Measurements from ENCODE around the gene EEFSEC. TPM values are rescaled to one million over a fixed set of nuclear protein-coding genes. Genes with fewer than 3 reads are reported as not detected.

The EEFSEC gene
- total RNA-seq, 2 donors from 2014 or later: 10.5 to 12.8 TPM

DNA sequence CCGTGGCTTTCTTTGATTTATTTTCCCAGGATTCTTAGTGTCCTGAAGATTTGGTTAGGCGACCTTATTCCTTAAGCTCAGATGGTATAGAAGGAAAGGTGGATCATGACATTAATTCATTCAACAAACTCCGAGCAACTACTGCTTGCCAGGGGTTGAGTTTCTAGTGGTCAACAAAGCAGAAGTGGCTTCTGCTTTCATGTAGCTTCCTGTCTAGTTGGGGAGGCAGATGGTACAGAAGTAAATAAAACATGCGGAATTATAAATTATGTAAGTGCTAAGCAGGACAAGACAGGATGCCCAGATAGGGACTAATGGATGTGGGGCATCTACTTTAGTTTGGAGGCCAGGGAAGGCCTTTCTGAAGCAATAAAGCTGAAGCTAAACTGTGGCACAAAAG is 15.6 kb downstream of the EEFSEC start:
- no peaks in the 10 kb centered on the region for H3K27me3 Mint-ChIP-seq

DNA sequence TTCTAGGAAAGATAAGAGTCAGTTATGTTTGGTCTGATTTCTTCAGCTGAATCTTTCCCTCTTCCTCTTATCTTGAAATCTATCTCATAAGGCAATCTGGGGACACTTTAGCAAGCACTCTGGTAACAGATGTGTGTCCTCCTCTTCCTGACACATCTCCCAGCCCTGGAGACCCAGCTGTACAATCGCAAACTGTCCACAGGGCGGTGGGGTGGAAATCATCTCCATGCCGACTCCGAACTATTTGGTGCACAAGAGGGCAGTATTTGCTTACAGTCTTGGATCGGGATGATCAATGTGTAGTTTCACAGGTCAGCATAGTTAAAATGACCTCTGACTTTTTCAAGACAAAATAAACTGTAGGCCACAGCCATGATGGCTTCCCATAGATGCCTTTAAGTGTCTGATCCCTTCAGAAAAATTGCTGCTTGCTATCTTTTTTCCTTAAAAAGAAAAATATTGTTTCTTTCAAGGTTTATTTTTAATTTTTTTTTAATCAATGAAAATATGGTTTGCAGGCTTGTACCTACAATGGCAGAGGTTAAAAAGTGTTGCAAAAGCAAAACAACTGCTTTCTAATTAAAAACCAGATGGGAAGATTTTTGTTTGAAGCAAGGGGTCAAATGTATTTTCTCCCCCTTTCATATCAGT is 17.7 kb downstream of the EEFSEC start:
- no peak overlapping the region for H3K27ac Mint-ChIP-seq
- H3K4me3 Mint-ChIP-seq: no peak overlapping the region
- no peaks in the 10 kb centered on the region for H3K9me3 Mint-ChIP-seq
- no peaks in the 10 kb centered on the region for H3K36me3 Mint-ChIP-seq (ENCODE audit: low read depth)
- H3K27me3 Mint-ChIP-seq: no peaks in the 10 kb centered on the region
- ATAC-seq (replicated peaks): no peak
- peaks cover 21% of the 10 kb centered on the region for H3K4me1 Mint-ChIP-seq

More for the DNA sequence above, 15.6 kb downstream of the EEFSEC start:
- Mint-ChIP-seq H3K9me3 (no peaks in the 10 kb centered on the region), H3K36me3 (ENCODE audit: low read depth) (no peaks in the 10 kb centered on the region), H3K27ac (peak overlapping the region; percentile 68), H3K4me1 (peaks cover 21% of the 10 kb centered on the region), H3K4me3 (no peak overlapping the region)
- no peak for ATAC-seq (replicated peaks)

DNA sequence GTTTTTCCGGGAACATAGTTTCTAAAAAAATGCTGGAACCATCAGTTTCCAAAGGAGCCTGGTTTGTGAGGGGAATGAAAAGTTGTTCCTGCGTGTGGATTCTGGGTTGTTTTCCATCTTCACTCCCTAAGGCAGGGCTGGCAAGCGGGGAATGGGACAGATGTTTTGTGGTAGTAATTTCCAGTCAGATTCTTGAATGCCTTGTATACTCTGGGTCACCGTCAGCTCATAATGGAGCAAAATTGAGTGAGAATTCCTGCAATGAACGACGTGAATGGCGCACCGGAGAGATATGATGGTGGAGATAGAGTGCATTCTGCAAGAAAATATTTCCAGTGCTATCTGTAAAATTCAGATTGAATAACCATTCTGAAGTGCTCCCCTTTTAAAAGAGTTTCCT is 19.9 kb downstream of the EEFSEC start:
- Mint-ChIP-seq H3K4me1 (peaks cover 21% of the 10 kb centered on the region), H3K4me3 (no peak overlapping the region), H3K27me3 (no peaks in the 10 kb centered on the region), H3K9me3 (no peaks in the 10 kb centered on the region), H3K36me3 (ENCODE audit: low read depth) (no peaks in the 10 kb centered on the region), H3K27ac (no peak overlapping the region)
- ATAC-seq (replicated peaks): no peak

DNA sequence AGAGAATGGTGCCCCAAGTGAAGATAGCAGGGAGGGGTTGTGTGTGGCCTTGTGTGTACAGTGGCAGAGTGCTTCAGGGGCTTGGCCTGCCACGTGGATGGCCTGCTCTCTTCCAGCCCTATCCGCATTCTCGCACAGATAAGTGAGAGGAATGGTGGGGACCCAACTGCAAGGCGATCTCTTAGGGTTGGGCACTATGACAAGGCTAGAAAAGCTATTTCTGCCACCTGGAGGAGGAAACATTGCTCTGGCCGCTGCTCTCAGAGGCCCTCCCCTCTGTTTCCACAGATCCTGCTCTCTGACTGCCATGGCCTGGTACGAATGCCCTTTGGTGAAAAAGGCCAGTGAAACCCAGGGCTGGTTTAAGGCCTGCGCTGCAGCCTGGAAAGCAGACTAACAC is 20.6 kb downstream of the EEFSEC start:
- Mint-ChIP-seq H3K9me3 (no peaks in the 10 kb centered on the region), H3K4me1 (peaks cover 17% of the 10 kb centered on the region), H3K36me3 (ENCODE audit: low read depth) (no peaks in the 10 kb centered on the region), H3K4me3 (no peak overlapping the region), H3K27me3 (no peaks in the 10 kb centered on the region), H3K27ac (no peak overlapping the region)
- ATAC-seq (replicated peaks): no peak

DNA sequence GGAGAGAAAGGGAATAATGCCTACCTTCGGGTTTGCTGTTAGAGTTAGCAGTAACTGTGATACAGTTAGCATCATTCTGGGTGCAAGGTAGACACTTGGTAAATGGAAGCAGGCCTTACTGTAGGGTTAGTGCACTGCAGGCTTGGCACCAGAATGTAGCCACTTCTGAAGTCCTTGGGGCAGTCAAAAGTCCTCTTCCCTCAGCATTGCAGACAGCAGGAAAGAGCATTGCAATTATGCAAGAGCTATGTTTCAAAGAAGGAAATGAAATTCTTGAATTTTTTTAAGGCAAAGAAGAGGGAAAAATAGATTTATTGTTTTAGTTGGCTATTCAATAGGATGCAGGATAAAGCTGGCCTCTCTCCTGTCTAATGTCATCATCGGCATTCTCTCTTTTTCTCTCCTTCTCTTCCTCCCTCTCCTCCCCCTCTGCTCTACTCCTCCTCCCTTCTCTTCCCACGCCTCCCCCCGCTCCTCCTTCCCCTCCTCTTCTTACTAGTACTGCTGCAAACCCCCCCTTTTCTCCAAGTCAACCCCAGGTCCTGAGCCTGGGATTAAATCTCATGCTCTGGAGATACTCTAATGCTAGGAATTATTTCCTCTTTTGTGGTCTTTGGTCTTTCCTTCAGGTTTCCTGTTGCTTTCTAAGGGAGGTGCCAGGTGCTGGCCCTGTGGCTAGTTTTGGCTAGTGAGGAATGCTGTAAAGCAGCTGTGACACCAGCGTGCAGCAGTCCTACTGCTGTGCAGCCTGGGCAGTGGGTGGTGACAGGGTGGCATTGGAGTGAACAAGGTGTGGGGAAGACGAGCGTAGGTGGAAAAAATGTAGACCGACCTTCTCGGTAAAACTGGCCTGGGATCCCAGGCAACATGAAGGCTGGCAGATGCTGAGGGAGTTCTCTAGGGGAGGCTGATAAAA is 21.7 kb downstream of the EEFSEC start:
- H3K4me1 Mint-ChIP-seq: peaks cover 20% of the 10 kb centered on the region
- no peaks in the 10 kb centered on the region for H3K27me3 Mint-ChIP-seq
- H3K36me3 Mint-ChIP-seq (ENCODE audit: low read depth): no peaks in the 10 kb centered on the region
- H3K4me3 Mint-ChIP-seq: no peak overlapping the region
- no peak for ATAC-seq (replicated peaks)
- H3K27ac Mint-ChIP-seq: no peak overlapping the region
- no peaks in the 10 kb centered on the region for H3K9me3 Mint-ChIP-seq

DNA sequence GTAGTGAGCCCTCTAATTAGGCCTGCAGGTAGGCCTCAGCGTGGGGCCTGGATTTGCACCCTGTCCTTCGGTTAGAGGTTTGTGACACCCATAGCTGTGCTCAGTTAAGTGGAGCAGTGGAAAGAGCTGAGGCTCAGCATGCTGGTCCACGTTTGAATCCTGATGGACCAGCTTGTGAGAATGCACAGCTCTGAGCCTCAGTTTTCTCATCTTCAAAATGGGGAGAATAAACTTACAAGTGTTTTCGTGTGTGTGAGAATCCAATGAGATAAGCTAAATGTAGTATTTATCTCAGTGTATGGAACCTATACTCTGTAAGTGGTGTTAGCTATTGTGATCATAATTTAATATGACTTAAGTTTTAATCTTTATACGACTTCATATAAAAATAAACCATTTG is 22.5 kb downstream of the EEFSEC start:
- Mint-ChIP-seq H3K36me3 (ENCODE audit: low read depth) (no peaks in the 10 kb centered on the region), H3K27me3 (no peaks in the 10 kb centered on the region), H3K27ac (no peak overlapping the region), H3K9me3 (no peaks in the 10 kb centered on the region), H3K4me1 (peaks cover 20% of the 10 kb centered on the region), H3K4me3 (no peak overlapping the region)
- no peak for ATAC-seq (replicated peaks)

DNA sequence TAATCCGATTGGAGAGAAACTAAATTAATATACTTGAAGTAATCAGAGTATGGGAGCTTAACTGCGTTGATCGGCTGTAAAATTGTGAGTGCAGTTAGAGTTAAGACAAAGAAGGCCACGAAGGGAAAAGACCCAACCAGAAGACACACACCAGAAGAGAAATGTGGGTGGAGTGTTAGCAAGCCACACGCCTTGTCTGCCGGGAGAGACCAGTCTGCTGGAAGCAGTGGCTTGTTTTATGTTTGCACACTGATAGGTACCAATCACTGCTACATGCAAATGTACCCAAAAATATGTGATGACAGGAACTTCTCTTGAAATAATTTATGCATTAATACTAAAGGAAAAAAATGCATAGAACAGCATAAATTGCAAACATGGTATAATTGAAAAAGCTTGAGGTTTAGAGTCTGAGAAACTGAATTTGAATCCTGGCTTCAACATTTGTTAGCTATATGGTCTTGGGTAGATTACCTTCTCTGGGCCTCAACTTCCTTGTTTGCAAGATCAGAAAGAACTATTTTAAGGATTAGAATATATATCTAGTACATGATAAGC is 23.1 kb downstream of the EEFSEC start:
- Mint-ChIP-seq H3K9me3 (no peaks in the 10 kb centered on the region), H3K4me1 (peaks cover 20% of the 10 kb centered on the region), H3K27ac (no peak overlapping the region), H3K36me3 (ENCODE audit: low read depth) (no peaks in the 10 kb centered on the region), H3K4me3 (no peak overlapping the region), H3K27me3 (no peaks in the 10 kb centered on the region)
- no peak for ATAC-seq (replicated peaks)

DNA sequence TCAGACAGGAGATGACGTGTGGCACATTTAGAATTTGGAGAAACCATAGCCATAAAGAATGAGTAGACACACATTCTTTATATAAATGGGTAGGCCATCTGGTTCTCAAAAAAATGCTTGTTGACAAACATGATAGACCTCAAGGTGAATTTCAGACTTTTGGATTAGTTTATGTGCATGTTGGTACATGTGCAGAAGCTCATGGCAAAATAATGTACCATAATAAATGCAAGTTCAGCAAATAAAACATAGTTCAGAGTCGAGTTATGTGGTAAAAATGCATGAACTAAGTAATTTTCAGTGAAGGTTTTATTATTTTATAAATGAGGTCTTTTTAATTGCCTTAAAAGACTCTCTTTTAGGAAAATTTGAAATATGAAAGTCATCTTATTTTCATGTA is 24.6 kb downstream of the EEFSEC start:
- Mint-ChIP-seq H3K27me3 (no peaks in the 10 kb centered on the region), H3K4me3 (no peak overlapping the region), H3K27ac (peak overlapping the region; percentile 5), H3K36me3 (ENCODE audit: low read depth) (no peaks in the 10 kb centered on the region), H3K9me3 (no peaks in the 10 kb centered on the region), H3K4me1 (peaks cover 20% of the 10 kb centered on the region)
- ATAC-seq (replicated peaks): no peak

DNA sequence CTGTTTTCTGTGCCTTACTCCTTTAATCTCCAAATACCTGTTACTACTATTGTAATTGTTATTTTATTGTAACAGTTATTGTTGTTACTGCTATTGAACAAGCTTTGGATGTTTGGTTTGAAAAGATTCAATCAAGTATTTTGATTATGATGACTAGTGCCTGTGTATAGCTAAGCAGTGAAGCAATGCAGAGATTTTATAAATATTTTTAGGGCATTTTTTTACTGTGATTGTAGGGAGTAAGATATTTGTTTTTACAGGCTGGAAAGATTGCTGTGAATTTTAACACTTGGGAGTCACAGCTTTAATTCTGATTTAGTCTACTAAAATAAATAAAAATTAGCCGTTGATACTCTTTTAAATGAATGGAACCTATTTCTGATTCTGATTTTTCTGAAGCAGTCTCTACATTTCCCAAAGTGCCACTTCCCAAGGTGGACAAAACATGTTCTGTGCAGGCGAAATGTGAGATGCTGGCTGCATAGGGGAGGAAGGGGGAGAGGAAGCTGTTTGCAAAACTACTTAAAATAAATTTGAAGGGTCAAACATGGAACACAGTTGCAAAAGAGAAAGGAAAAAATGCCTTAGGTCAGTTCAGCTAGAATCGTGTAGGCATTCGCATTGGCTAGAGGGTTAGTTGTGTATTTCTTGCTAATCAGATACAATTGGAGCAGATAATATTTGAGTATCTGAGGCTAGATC is 25.7 kb downstream of the EEFSEC start:
- peak overlapping the region; percentile 58 for H3K27ac Mint-ChIP-seq
- H3K4me1 Mint-ChIP-seq: peaks cover 17% of the 10 kb centered on the region
- H3K36me3 Mint-ChIP-seq (ENCODE audit: low read depth): no peaks in the 10 kb centered on the region
- no peaks in the 10 kb centered on the region for H3K27me3 Mint-ChIP-seq
- ATAC-seq (replicated peaks): no peak
- no peaks in the 10 kb centered on the region for H3K9me3 Mint-ChIP-seq
- no peak overlapping the region for H3K4me3 Mint-ChIP-seq

DNA sequence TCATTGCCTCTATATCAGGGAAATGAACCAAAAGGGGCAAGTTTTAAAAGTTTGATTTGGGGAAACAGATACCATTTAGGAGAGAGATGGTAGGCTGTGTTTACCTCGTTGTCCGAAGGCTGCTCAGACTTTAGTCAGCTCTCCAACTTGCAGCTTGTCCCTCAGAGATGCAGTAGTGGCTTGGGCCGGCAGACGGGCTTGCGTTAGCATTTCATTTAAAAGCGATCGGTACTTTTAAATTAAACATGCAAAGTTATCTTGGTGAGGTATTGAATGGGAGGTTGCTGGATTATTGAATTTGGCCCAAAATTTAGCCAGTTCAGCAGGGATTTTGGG is 26.2 kb downstream of the EEFSEC start:
- no peaks in the 10 kb centered on the region for H3K9me3 Mint-ChIP-seq
- peak overlapping the region; percentile 58 for H3K27ac Mint-ChIP-seq
- no peak overlapping the region for H3K4me3 Mint-ChIP-seq
- H3K27me3 Mint-ChIP-seq: no peaks in the 10 kb centered on the region
- H3K36me3 Mint-ChIP-seq (ENCODE audit: low read depth): no peaks in the 10 kb centered on the region
- no peak for ATAC-seq (replicated peaks)
- H3K4me1 Mint-ChIP-seq: peaks cover 15% of the 10 kb centered on the region

DNA sequence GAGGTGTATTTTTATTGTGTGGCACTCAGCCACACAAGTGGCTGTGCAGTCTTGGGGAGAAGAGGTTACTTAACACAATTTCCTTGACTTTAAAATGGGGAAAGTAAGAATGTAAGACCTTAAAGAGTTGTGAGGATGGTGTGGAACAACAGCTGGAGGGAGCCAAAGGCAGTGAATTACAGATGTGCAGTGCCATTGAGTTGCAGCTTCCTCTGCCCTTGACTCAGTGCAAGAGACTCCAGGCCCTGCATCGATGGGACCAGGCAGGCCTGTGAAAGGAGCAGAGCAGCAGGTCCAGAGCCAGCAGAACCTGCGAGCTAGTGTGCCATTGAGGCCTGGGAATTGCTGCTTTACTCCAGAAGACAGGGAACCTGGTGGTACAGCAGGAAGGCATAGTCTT is 27.2 kb downstream of the EEFSEC start:
- Mint-ChIP-seq H3K9me3 (no peaks in the 10 kb centered on the region), H3K4me1 (peaks cover 10% of the 10 kb centered on the region), H3K27me3 (no peaks in the 10 kb centered on the region), H3K36me3 (ENCODE audit: low read depth) (no peaks in the 10 kb centered on the region), H3K4me3 (no peak overlapping the region), H3K27ac (no peak overlapping the region)
- ATAC-seq (replicated peaks): no peak

DNA sequence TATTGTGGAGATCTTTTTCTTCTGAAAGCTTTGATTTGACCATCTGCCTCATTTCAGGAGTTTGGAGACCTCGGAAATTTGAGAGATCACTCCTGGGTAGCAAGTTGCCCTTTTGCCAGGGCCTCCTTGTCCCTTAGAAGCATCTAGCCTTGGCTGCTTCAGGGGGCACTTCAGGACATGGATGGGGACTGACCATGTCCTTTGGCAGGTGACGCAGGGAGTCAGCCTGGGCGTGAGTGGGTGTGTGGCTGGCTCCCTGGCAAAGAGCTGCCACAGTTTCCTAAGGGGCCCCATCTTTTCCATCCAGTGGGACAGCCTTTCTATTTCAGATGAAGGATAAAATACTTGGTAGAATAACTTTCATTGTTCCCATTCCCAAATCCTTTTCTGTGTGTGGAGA is 27.6 kb downstream of the EEFSEC start:
- no peaks in the 10 kb centered on the region for H3K27me3 Mint-ChIP-seq
- no peaks in the 10 kb centered on the region for H3K36me3 Mint-ChIP-seq (ENCODE audit: low read depth)
- H3K9me3 Mint-ChIP-seq: no peaks in the 10 kb centered on the region
- H3K4me3 Mint-ChIP-seq: no peak overlapping the region
- H3K27ac Mint-ChIP-seq: no peak overlapping the region
- peaks cover 10% of the 10 kb centered on the region for H3K4me1 Mint-ChIP-seq
- ATAC-seq (replicated peaks): no peak

DNA sequence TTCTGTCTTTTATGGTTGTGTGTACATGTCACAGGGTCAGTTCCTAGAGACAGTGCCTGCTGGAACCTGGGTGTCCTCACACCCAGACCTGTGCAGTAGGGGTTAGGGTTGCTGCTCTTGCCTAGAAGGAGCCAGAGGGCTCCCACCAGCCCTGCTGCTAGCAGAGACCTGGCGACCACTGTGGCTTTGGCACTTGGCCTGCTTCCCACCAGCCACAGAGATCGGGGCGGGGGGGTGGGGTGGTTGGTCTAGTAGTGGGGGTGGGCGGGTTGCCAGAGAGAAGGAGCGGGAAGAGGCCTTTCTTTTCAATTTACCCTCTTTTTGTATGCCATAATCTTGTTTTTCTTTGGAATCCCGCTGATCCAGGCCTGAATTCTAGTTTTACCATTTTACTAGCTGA is 29.4 kb downstream of the EEFSEC start:
- Mint-ChIP-seq H3K36me3 (ENCODE audit: low read depth) (no peaks in the 10 kb centered on the region), H3K27me3 (no peaks in the 10 kb centered on the region), H3K9me3 (no peaks in the 10 kb centered on the region), H3K27ac (no peak overlapping the region), H3K4me3 (no peak overlapping the region), H3K4me1 (peaks cover 12% of the 10 kb centered on the region)
- ATAC-seq (replicated peaks): no peak

DNA sequence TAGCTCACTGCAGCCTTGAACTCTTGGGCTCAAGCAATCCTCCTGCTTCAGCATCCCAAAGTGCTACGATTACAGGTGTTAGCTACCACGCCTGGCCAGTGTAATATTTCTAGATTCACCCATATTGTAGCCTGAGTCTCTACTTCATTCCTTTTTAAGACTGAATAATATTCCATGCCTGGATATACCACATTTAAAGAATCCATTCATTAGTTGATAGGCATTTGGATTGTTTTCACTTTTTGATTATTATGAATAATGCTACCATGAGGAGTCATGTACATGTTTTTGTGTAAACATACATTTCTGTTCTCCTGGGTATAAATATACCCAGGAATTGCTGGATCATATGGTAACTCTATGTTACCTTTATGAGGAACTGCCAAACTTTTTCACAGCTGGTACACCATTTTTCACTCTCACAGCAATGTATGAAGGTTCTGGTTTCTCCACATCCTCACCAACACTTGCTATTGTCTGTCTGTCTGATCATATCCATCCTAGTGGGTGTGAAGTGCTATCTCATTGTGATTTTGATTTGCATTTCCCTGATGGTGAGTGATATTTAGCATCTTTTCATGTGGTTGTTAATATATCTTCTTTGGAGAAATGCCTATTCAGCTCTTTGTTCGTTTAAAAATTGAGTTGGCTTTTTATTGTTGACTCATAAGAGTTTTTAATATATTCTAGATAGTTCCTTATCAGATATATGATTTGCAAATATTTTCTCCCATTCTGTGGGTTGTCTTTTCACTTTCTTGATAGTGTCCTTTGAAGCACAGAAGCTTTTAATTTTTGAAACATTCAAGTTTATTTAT is 32.6 kb downstream of the EEFSEC start:
- Mint-ChIP-seq H3K4me3 (no peak overlapping the region), H3K27ac (no peak overlapping the region), H3K4me1 (peaks cover 8% of the 10 kb centered on the region), H3K9me3 (no peaks in the 10 kb centered on the region), H3K36me3 (ENCODE audit: low read depth) (no peaks in the 10 kb centered on the region), H3K27me3 (no peaks in the 10 kb centered on the region)
- ATAC-seq (replicated peaks): no peak

Measured in activated T-helper 17 cell treated with anti-CD3 and anti-CD28 coated beads, Interleukin-2, amount 50 U/mL, for 72 hours (primary cell).